A549 (cell line): Measurements from ENCODE around the gene CDC14A. TPM values are rescaled to one million over a fixed set of nuclear protein-coding genes. Genes with fewer than 3 reads are reported as not detected.

Experiments
- ATAC-seq, 2 experiments: fragments of 200-7000 bp in 1 of 2; fragments of >200 bp in 1 of 2; cut with Nextera tagmentation in 1 of 2; cut with Tn5 transposase in 1 of 2; 3 replicates each; pipeline versions ENCODE4 v1.8.0 to v1.9.1; 2018 to 2020; ENCODE audit warnings: mild to moderate bottlenecking in 1 of 2, moderate library complexity in 1 of 2
- CTCF ChIA-PET: fragments of 300-600 bp; sonication (Branson Sonifier 250); formaldehyde crosslinking; extraction: SDS; loops from one replicate; lab custom pipeline; 2021; ENCODE audit warnings: antibody characterized with exemption, inconsistent platforms; lab: Yijun Ruan, JAX
- POLR2A ChIA-PET: fragments of 350-600 bp; formaldehyde crosslinking; extraction: SDS; loops from one replicate; lab custom pipeline; 2021; ENCODE audit warnings: antibody characterized with exemption, inconsistent platforms; lab: Yijun Ruan, JAX
- DNase-seq, 2 experiments: peaks; one replicate each; pipeline versions ENCODE4 v3.0.0 to v3.0.0-alpha.2; 2011 to 2016; ENCODE audit warnings: low read depth in 1 of 2, low spot score in 1 of 2
- FAIRE-seq: peaks from 2 replicates; lab custom pipeline; 2011; peaks lifted over from hg19 to GRCh38; lab: Jason Lieb, UNC
- H3K27ac ChIP-seq, 2 experiments: fragments of >200 bp; sonication (Bioruptor Twin); formaldehyde crosslinking; 3 replicates each; pipeline ENCODE4 v1.5.1; 2016 to 2017
- H3K4me1 ChIP-seq: fragments of >200 bp; sonication (Bioruptor Twin); formaldehyde crosslinking; 3 replicates; pipeline ENCODE4 v1.6.1; 2016
- H3K4me2 ChIP-seq: fragments of >200 bp; sonication (Bioruptor Twin); formaldehyde crosslinking; 3 replicates; pipeline ENCODE4 v1.6.1; 2016
- H3K4me3 ChIP-seq: fragments of >200 bp; sonication (Bioruptor Twin); formaldehyde crosslinking; 3 replicates; pipeline ENCODE4 v1.5.1; 2016
- H3K9me3 ChIP-seq: fragments of >200 bp; sonication (Bioruptor Twin); formaldehyde crosslinking; 3 replicates; pipeline ENCODE4 v1.6.1; 2016
- ATOH8 ChIP-seq: fragments of 250-450 bp; sonication (Bioruptor Pico); IDR thresholded peaks from 2 replicates; pipeline ENCODE4 v1.5.0; 2020; ENCODE audit warnings: low read depth, mild to moderate bottlenecking, moderate library complexity
- BCL3 ChIP-seq: fragments of >200 bp; sonication (Bioruptor Twin); formaldehyde crosslinking; IDR thresholded peaks from 3 replicates; pipeline ENCODE4 v1.6.1; 2016
- CBX2 ChIP-seq: fragments of 200-600 bp; sonication (generic); IDR thresholded peaks from 2 replicates; pipeline ENCODE4 v1.6.1; 2016; ENCODE audit warnings: low read depth, mild to moderate bottlenecking, borderline replicate concordance
- CBX8 ChIP-seq: fragments of 200-600 bp; sonication (generic); IDR thresholded peaks from 2 replicates; pipeline ENCODE4 v1.6.1; 2016
- CEBPB ChIP-seq, 2 experiments: fragments of >200 bp in 1 of 2; sonication (Bioruptor Twin) in 1 of 2; formaldehyde crosslinking in 1 of 2; IDR thresholded peaks; 2 replicates each; pipeline ENCODE4 v1.6.1; 2012 to 2016
- EHF ChIP-seq: fragments of 250-450 bp; sonication (Bioruptor Pico); IDR thresholded peaks from 2 replicates; pipeline ENCODE4 v1.5.0; 2020; ENCODE audit warnings: mild to moderate bottlenecking
- ESRRA ChIP-seq: fragments of 150-350 bp; IDR thresholded peaks from 2 replicates; pipeline ENCODE4 v1.6.1; 2014; ENCODE audit warnings: mild to moderate bottlenecking, low read length, borderline replicate concordance
- FOSB ChIP-seq: fragments of 250-450 bp; sonication (Bioruptor Pico); IDR thresholded peaks from 2 replicates; pipeline ENCODE4 v1.5.0; 2020; ENCODE audit warnings: mild to moderate bottlenecking, moderate library complexity
- GATA3 ChIP-seq: IDR thresholded peaks from 2 replicates; pipeline ENCODE4 v1.6.1; 2012; ENCODE audit warnings: borderline replicate concordance
- HEYL ChIP-seq: fragments of 250-450 bp; sonication (Bioruptor Pico); IDR thresholded peaks from 2 replicates; pipeline ENCODE4 v1.8.0; 2021; ENCODE audit warnings: mild to moderate bottlenecking, moderate library complexity
- HMGXB4 ChIP-seq: fragments of 250-450 bp; sonication (Bioruptor Pico); IDR thresholded peaks from 2 replicates; pipeline ENCODE4 v1.5.0; 2021; ENCODE audit warnings: mild to moderate bottlenecking, moderate library complexity, borderline replicate concordance
- HOXB13 ChIP-seq: fragments of 250-450 bp; sonication (Bioruptor Pico); IDR thresholded peaks from 2 replicates; pipeline ENCODE4 v1.5.0; 2020; ENCODE audit warnings: low read depth, mild to moderate bottlenecking, moderate library complexity
- HOXB5 ChIP-seq: fragments of 250-450 bp; sonication (Bioruptor Pico); IDR thresholded peaks from 2 replicates; pipeline ENCODE4 v1.5.0; 2020; ENCODE audit warnings: mild to moderate bottlenecking, moderate library complexity
- KDM1A ChIP-seq: fragments of 200-600 bp; sonication (generic); IDR thresholded peaks from 2 replicates; pipeline ENCODE4 v1.6.1; 2016; ENCODE audit warnings: low read depth, mild to moderate bottlenecking
- PBX3 ChIP-seq: IDR thresholded peaks from 2 replicates; pipeline ENCODE4 v1.6.1; 2012
- PHF8 ChIP-seq: fragments of 200-600 bp; sonication (generic); IDR thresholded peaks from 2 replicates; pipeline ENCODE4 v1.6.1; 2016; ENCODE audit warnings: low read depth, mild to moderate bottlenecking, antibody characterized with exemption, moderate library complexity, borderline replicate concordance
- POLR2AphosphoS2 ChIP-seq: conservative IDR thresholded peaks from 2 replicates; pipeline ENCODE4 v1.6.1; 2012; ENCODE audit warnings: low read length, improper control_type of control experiment, inconsistent platforms
- RAD21 ChIP-seq, 2 experiments: fragments of >200 bp in 1 of 2; sonication (Bioruptor Twin) in 1 of 2; formaldehyde crosslinking in 1 of 2; IDR thresholded peaks in 1 of 2; conservative IDR thresholded peaks in 1 of 2; 2 replicates in 1 of 2; 3 replicates in 1 of 2; pipeline ENCODE4 v1.6.1; 2012 to 2018; ENCODE audit warnings: inconsistent platforms in 1 of 2
- RARB ChIP-seq: fragments of 250-450 bp; sonication (Bioruptor Pico); IDR thresholded peaks from 2 replicates; pipeline ENCODE4 v1.8.0; 2021; ENCODE audit warnings: mild to moderate bottlenecking, moderate library complexity
- RCOR1 ChIP-seq: fragments of 150-350 bp; IDR thresholded peaks from 2 replicates; pipeline ENCODE4 v1.6.1; 2014; ENCODE audit warnings: antibody characterized with exemption, low read length, low read depth
- SMC3 ChIP-seq: fragments of >200 bp; sonication (Bioruptor Twin); formaldehyde crosslinking; IDR thresholded peaks from 3 replicates; pipeline ENCODE4 v1.6.1; 2018; ENCODE audit warnings: inconsistent platforms
- SREBF2 ChIP-seq: fragments of 450-650 bp; IDR thresholded peaks from 2 replicates; pipeline ENCODE4 v1.6.1; 2014; ENCODE audit warnings: mild to moderate bottlenecking, moderate library complexity
- ZC3H11A ChIP-seq: fragments of 450-650 bp; IDR thresholded peaks from 2 replicates; pipeline ENCODE4 v1.6.1; 2014; ENCODE audit warnings: antibody characterized with exemption, mild to moderate bottlenecking
- ZSCAN20 ChIP-seq: fragments of 250-450 bp; sonication (Bioruptor Pico); IDR thresholded peaks from 2 replicates; pipeline ENCODE4 v1.8.0; 2022; ENCODE audit warnings: mild to moderate bottlenecking, moderate library complexity
- WGBS: methylation state at CpG from one replicate; pipeline ENCODE4 v1.1.6; 2017; ENCODE audit errors: missing lambda C conversion rate; 5-methylcytosine and 5-hydroxymethylcytosine counted together
- polyA plus RNA-seq, 4 experiments: library from polyadenylated mRNA; depleted of rRNA in 3 of 4; stranded (reverse); fragments of >200 nt; fragmentation: RNase III in 1 of 4; extraction: RNeasy Plus Mini Kit Qiagen cat#74134 plus additional on column Dnase treatment in 1 of 4; gene quantifications; 2 replicates in 3 of 4; 3 replicates in 1 of 4; pipeline ENCODE4 v1.2.3, GENCODE V29; 2011 to 2017
- TF ChIP-seq, protein P1 (sequence below): fragments of >200 bp; sonication (Bioruptor Twin); formaldehyde crosslinking; IDR thresholded peaks from 3 replicates; pipeline ENCODE4 v1.5.1; 2016
- TF ChIP-seq, protein P2 (sequence below): fragments of 200-600 bp; sonication (generic); IDR thresholded peaks from 2 replicates; pipeline ENCODE4 v1.6.1; 2016; ENCODE audit warnings: antibody characterized with exemption, mild to moderate bottlenecking, moderate library complexity

Gene CDC14A
- polyA plus RNA-seq, 2 of the 4 experiments (the other 2 are of a cell fraction) = 1.6 to 4.1 TPM

GRCh38 chr1:100430325-100430756, 78.0 kb downstream of the CDC14A start:
- Histone ChIP-seq H3K4me1 (no peaks in the 10 kb centered on the region), H3K4me2 (no peak overlapping the region), H3K4me3 (no peak overlapping the region), H3K9me3 (no peaks in the 10 kb centered on the region), H3K27ac (no peak overlapping the region)
- DNase-seq (no peak), ATAC-seq (no peak), FAIRE-seq (no peak)
- CTCF ChIA-PET = no interaction called here
- 25% methylated on average over 2 of the region's 2 CpGs for WGBS
- POLR2A ChIA-PET = no interaction called here
- no peak for TF ChIP-seq ESRRA
- no peak for TF ChIP-seq HOXB13 (CRISPR knock-in tag)
- TF ChIP-seq CBX8 = no peak
- TF ChIP-seq BCL3 = no peak
- no peak for TF ChIP-seq HEYL (CRISPR knock-in tag)
- no peak for TF ChIP-seq KDM1A
- no peak for TF ChIP-seq HOXB5 (CRISPR knock-in tag)
- TF ChIP-seq PHF8 = no peak
- no peak for TF ChIP-seq RCOR1
- no peak for TF ChIP-seq ZC3H11A
- TF ChIP-seq ATOH8 (CRISPR knock-in tag) = no peak
- TF ChIP-seq RAD21 (conservative IDR thresholded peaks at IDR 0.05 in 1 of 2, IDR thresholded peaks at IDR 0.05 in 1 of 2) = no peak
- TF ChIP-seq CEBPB (IDR thresholded peaks at IDR 0.05) = no peak
- TF ChIP-seq EHF = no peak
- no peak for TF ChIP-seq SMC3

DNA sequence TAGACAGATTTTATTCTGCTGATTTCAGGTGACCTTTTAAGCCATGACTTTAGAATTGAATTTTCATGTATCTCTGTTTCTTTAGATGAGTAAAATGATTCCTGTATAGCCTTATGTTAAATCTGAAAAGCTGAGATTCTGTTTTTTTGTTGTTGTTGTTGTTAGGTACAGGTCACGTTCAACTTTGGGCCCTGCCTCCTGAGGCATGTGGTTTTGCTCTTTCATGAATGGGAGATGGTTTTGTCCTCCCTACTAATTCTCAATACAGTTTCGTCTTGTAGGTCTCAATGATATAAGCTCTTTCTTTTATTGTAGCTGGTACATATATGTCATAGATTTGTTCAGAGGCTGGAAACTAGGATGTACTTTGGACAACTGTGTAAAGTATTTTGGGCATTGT, 79.6 kb downstream of the CDC14A start:
- ChIA-PET CTCF (no interaction called here), POLR2A (no interaction called here)
- no peak for FAIRE-seq
- TF ChIP-seq HOXB5 (CRISPR knock-in tag) = no peak
- TF ChIP-seq KDM1A = no peak
- TF ChIP-seq BCL3 = no peak
- TF ChIP-seq RARB (CRISPR knock-in tag) = no peak
- TF ChIP-seq, protein P1, sequence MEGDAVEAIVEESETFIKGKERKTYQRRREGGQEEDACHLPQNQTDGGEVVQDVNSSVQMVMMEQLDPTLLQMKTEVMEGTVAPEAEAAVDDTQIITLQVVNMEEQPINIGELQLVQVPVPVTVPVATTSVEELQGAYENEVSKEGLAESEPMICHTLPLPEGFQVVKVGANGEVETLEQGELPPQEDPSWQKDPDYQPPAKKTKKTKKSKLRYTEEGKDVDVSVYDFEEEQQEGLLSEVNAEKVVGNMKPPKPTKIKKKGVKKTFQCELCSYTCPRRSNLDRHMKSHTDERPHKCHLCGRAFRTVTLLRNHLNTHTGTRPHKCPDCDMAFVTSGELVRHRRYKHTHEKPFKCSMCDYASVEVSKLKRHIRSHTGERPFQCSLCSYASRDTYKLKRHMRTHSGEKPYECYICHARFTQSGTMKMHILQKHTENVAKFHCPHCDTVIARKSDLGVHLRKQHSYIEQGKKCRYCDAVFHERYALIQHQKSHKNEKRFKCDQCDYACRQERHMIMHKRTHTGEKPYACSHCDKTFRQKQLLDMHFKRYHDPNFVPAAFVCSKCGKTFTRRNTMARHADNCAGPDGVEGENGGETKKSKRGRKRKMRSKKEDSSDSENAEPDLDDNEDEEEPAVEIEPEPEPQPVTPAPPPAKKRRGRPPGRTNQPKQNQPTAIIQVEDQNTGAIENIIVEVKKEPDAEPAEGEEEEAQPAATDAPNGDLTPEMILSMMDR = no peak
- TF ChIP-seq CEBPB (IDR thresholded peaks at IDR 0.05) = no peak
- TF ChIP-seq POLR2AphosphoS2 = no peak
- TF ChIP-seq HMGXB4 (CRISPR knock-in tag) = no peak
- TF ChIP-seq PBX3 = no peak
- no peak for TF ChIP-seq CBX2
- no peak for TF ChIP-seq ZSCAN20 (CRISPR knock-in tag)
- TF ChIP-seq SMC3 = no peak
- TF ChIP-seq, protein P2, sequence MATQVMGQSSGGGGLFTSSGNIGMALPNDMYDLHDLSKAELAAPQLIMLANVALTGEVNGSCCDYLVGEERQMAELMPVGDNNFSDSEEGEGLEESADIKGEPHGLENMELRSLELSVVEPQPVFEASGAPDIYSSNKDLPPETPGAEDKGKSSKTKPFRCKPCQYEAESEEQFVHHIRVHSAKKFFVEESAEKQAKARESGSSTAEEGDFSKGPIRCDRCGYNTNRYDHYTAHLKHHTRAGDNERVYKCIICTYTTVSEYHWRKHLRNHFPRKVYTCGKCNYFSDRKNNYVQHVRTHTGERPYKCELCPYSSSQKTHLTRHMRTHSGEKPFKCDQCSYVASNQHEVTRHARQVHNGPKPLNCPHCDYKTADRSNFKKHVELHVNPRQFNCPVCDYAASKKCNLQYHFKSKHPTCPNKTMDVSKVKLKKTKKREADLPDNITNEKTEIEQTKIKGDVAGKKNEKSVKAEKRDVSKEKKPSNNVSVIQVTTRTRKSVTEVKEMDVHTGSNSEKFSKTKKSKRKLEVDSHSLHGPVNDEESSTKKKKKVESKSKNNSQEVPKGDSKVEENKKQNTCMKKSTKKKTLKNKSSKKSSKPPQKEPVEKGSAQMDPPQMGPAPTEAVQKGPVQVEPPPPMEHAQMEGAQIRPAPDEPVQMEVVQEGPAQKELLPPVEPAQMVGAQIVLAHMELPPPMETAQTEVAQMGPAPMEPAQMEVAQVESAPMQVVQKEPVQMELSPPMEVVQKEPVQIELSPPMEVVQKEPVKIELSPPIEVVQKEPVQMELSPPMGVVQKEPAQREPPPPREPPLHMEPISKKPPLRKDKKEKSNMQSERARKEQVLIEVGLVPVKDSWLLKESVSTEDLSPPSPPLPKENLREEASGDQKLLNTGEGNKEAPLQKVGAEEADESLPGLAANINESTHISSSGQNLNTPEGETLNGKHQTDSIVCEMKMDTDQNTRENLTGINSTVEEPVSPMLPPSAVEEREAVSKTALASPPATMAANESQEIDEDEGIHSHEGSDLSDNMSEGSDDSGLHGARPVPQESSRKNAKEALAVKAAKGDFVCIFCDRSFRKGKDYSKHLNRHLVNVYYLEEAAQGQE = no peak
- no peak for TF ChIP-seq FOSB
- no peak for TF ChIP-seq SREBF2
- TF ChIP-seq GATA3 = no peak

More for the DNA sequence above, 79.6 kb downstream of the CDC14A start:
- 85% methylated on average over 2 of the region's 2 CpGs for WGBS
- no peaks in the 10 kb centered on the region for H3K9me3 ChIP-seq
- no peak overlapping the region for H3K27ac ChIP-seq
- H3K4me2 ChIP-seq = no peak overlapping the region
- no peaks in the 10 kb centered on the region for H3K4me1 ChIP-seq
- DNase-seq (no peak), ATAC-seq (no peak)
- no peak overlapping the region for H3K4me3 ChIP-seq
